HepG2 (cell line): ENCODE data around the gene TPST2. TPM values are rescaled to one million over a fixed set of nuclear protein-coding genes. Genes with fewer than 3 reads are reported as not detected.

Source experiments
- ATAC-seq: fragments of 200-7000 bp; cut with Tn5 transposase; 3 replicates; pipeline ENCODE4 v1.9.1; 2020; ENCODE audit warnings: mild to moderate bottlenecking, moderate library complexity
- BruUV-seq: library from RNA; stranded (reverse); fragments of 400-500 nt; replicated peaks from 2 replicates; lab custom pipeline; 2021; lab: Mats Ljungman, UMichigan
- CTCF ChIA-PET: fragments of 300-600 bp; formaldehyde crosslinking; extraction: SDS; loops from one replicate; lab custom pipeline; 2021; ENCODE audit warnings: low total read pairs, inconsistent platforms, low intra/inter-chr PET ratio; lab: Yijun Ruan, JAX
- POLR2A ChIA-PET: fragments of 350-600 bp; sonication (Branson Sonifier 250); formaldehyde crosslinking; loops from one replicate; lab custom pipeline; 2020; ENCODE audit warnings: antibody characterized with exemption, inconsistent platforms; lab: Yijun Ruan, JAX
- DNase-seq: peaks from one replicate; pipeline ENCODE4 v3.0.0-alpha.2; 2015; ENCODE audit warnings: low spot score
- FAIRE-seq: peaks from 3 replicates; lab custom pipeline; 2011; peaks lifted over from hg19 to GRCh38; lab: Jason Lieb, UNC
- H2AFZ ChIP-seq: one replicate; pipeline ENCODE4 v1.6.1; 2011; ENCODE audit warnings: low read length, inconsistent platforms
- H3K27ac ChIP-seq: fragments of 300-600 bp; 3 replicates; pipeline ENCODE4 v1.8.0; 2011; ENCODE audit warnings: mixed run types, mild to moderate bottlenecking, mixed read lengths, low read length, inconsistent platforms; ENCODE audit not compliant: insufficient read depth; ENCODE audit errors: extremely low read length
- H3K27me3 ChIP-seq, 2 experiments: fragments of 200-600 bp in 1 of 2; 2 replicates in 1 of 2; 3 replicates in 1 of 2; pipeline versions ENCODE4 v1.6.0 to v1.8.0; 2011; ENCODE audit warnings: low read length in 2 of 2, mild to moderate bottlenecking in 2 of 2, moderate library complexity in 2 of 2, inconsistent platforms in 1 of 2; ENCODE audit not compliant: insufficient read depth in 2 of 2, control insufficient read depth in 1 of 2
- H3K36me3 ChIP-seq, 2 experiments: fragments of 200-600 bp in 1 of 2; replicated peaks in 1 of 2; 2 replicates in 1 of 2; 3 replicates in 1 of 2; pipeline versions ENCODE4 v1.5.1 to v1.8.0; 2011; ENCODE audit warnings: low read length in 2 of 2, inconsistent platforms in 1 of 2; ENCODE audit not compliant: insufficient read depth in 2 of 2, control insufficient read depth in 1 of 2
- H3K4me1 ChIP-seq: 2 replicates; pipeline ENCODE4 v1.5.1; 2012; ENCODE audit warnings: low read length, inconsistent platforms; ENCODE audit not compliant: insufficient read depth
- H3K4me2 ChIP-seq: 2 replicates; pipeline ENCODE4 v1.6.0; 2011; ENCODE audit warnings: low read depth, low read length, inconsistent platforms
- H3K4me3 ChIP-seq, 3 experiments: fragments of 200-600 bp in 1 of 3; sonication (generic), shearing (Covaris generic) in 1 of 3; replicated peaks in 1 of 3; 2 replicates each; pipeline ENCODE4 v1.5.1; 2011 to 2016; ENCODE audit warnings: low read length in 3 of 3, inconsistent platforms in 2 of 3, low read depth in 2 of 3, mild to moderate bottlenecking in 2 of 3, control low read depth in 1 of 3, mixed read lengths in 1 of 3; ENCODE audit not compliant: insufficient read depth in 1 of 3
- H3K79me2 ChIP-seq: one replicate; pipeline ENCODE4 v1.6.1; 2011; ENCODE audit warnings: low read length, inconsistent platforms; ENCODE audit not compliant: insufficient read depth
- H3K9ac ChIP-seq: 2 replicates; pipeline ENCODE4 v1.6.0; 2011; ENCODE audit warnings: mild to moderate bottlenecking, low read depth, low read length, inconsistent platforms; ENCODE audit not compliant: insufficient read depth
- H3K9me3 ChIP-seq: 2 replicates; pipeline ENCODE4 v1.5.1; 2012; ENCODE audit warnings: mild to moderate bottlenecking, low read length
- H4K20me1 ChIP-seq: 2 replicates; pipeline ENCODE4 v1.6.0; 2011; ENCODE audit warnings: inconsistent platforms, mild to moderate bottlenecking, low read length, moderate library complexity; ENCODE audit not compliant: insufficient read depth
- BORCS8-MEF2B ChIP-seq: sonication (generic); formaldehyde crosslinking; IDR thresholded peaks from 2 replicates; pipeline ENCODE4 v1.8.0; 2022; ENCODE audit warnings: mild to moderate bottlenecking, missing genetic modification reagents
- CBFB ChIP-seq: sonication (generic); formaldehyde crosslinking; IDR thresholded peaks from 2 replicates; pipeline ENCODE4 v1.4.0; 2020; ENCODE audit warnings: missing genetic modification reagents
- ESRRA ChIP-seq: sonication (generic); formaldehyde crosslinking; IDR thresholded peaks from 2 replicates; pipeline ENCODE4 v1.5.1; 2020; ENCODE audit warnings: mild to moderate bottlenecking, low read depth, missing genetic modification reagents
- EZH2 ChIP-seq: conservative IDR thresholded peaks from 2 replicates; pipeline ENCODE4 v1.6.1; 2012; ENCODE audit warnings: mild to moderate bottlenecking, low read depth, low read length, moderate library complexity
- MAFF ChIP-seq: IDR thresholded peaks from 2 replicates; pipeline ENCODE4 v1.6.1; 2011; ENCODE audit warnings: low read depth, low read length, improper control_type of control experiment
- TBP ChIP-seq: sonication (generic); formaldehyde crosslinking; IDR thresholded peaks from 2 replicates; pipeline ENCODE4 v1.5.0; 2020; ENCODE audit warnings: missing genetic modification reagents
- ZBTB8A ChIP-seq: sonication (generic); formaldehyde crosslinking; IDR thresholded peaks from 2 replicates; pipeline ENCODE4 v1.4.0; 2020; ENCODE audit warnings: mild to moderate bottlenecking, low read depth, missing genetic modification reagents, borderline replicate concordance
- ZNF205 ChIP-seq: IDR thresholded peaks from 2 replicates; pipeline ENCODE4 v1.6.1; 2018; ENCODE audit warnings: missing biosample characterization, missing genetic modification reagents
- ZSCAN25 ChIP-seq: sonication (generic); formaldehyde crosslinking; IDR thresholded peaks from 2 replicates; pipeline ENCODE4 v1.8.0; 2022; ENCODE audit warnings: mild to moderate bottlenecking, missing genetic modification reagents
- WGBS: methylation state at CpG from one replicate; pipeline ENCODE4 v1.1.6; 2017; ENCODE audit warnings: low lambda C conversion rate; 5-methylcytosine and 5-hydroxymethylcytosine counted together
- in situ Hi-C: cut with HindIII; loops from 2 replicates; pipeline ENCODE4 v1.10.0; 2017; ENCODE audit warnings: low pct_unique_long_range_greater_than_20kb; ENCODE audit not compliant: extremely low pct_ligation_motif_present
- intact Hi-C: fragments of 100-400 bp; cut with micrococcal nuclease; formaldehyde crosslinking; loops from one replicate; pipeline ENCODE4 v1.10.0; 2022; ENCODE audit not compliant: unreplicated experiment
- polyA plus RNA-seq, 8 experiments: library from polyadenylated mRNA; depleted of rRNA in 3 of 8; stranded (reverse) in 7 of 8; unstranded in 1 of 8; fragments of >200 nt; fragmentation: Illumina TruSeq in 4 of 8; extraction: Trizol in 4 of 8; gene quantifications; 2 replicates each; pipeline versions ENCODE4 v1.2.1 to v1.2.3, GENCODE V29; 2011 to 2016; ENCODE audit warnings: low read depth in 4 of 8, missing spikeins in 1 of 8, mixed read lengths in 1 of 8; ENCODE audit not compliant: insufficient read depth in 1 of 8
- total RNA-seq, 5 experiments: library from RNA; depleted of rRNA; stranded (reverse); fragments of >200 nt; fragmentation: Illumina TruSeq; extraction: Trizol; gene quantifications; 2 replicates each; pipeline ENCODE4 v1.2.3, GENCODE V29; 2016; ENCODE audit warnings: low read depth in 1 of 5
- TF ChIP-seq, protein P1 (sequence below), 2 experiments: fragments of 450-650 bp in 1 of 2; sonication (generic) in 1 of 2; formaldehyde crosslinking in 1 of 2; IDR thresholded peaks; 2 replicates each; pipeline versions ENCODE4 v1.6.1 to v1.8.0; 2016 to 2022; ENCODE audit warnings: antibody characterized with exemption in 1 of 2, mild to moderate bottlenecking in 1 of 2, missing genetic modification reagents in 1 of 2
- TF ChIP-seq, protein P2 (sequence below): IDR thresholded peaks from 2 replicates; pipeline ENCODE4 v1.4.0; 2020; ENCODE audit warnings: mild to moderate bottlenecking, missing genetic modification reagents

The TPST2 gene
- total and polyA plus RNA-seq, 2 of the 13 experiments (the other 11 are each of a cell fraction or from before 2014, with no cell fraction given) = 15.2 to 23.8 TPM

DNA sequence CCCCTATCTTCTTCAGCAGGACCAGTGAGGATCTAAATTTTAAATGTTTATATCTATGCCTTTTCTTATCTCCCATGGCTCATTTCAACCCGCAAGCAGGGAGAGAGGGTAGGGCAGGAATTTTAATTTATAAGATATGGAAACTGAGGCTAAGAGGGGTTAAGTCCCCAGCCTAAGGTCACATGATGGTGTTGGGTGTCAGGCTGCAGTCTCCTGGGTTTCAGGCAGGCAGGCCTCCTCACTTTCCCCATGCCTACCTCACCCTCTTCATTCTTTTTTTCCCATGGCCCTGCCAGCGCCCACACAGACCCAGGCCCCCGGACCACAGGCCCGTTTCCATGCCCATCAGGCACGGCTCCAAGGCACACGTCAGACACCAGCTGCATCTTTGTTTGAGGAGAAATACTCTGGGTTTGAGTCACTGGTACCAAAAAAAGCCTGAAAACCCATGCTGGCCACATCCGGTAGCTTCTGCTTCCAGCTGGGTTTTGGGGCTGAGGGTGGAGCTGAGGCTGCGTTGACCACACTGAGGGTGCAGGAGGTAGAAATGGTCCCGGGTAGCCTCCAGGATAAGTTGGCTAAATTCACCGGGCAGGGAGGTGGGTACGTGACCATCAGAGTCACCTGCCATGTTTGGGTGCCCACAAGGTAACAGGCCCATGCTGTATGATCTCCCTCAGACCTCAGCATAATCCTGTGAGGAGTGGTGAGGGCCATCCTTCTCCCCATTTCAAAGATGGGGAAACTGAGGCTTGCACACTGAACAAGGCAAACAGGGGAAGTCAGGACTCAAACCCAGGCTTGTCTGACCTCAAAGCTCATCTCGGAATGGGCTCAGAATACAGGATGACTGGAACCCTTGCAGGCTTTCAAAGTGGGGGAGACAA is 20.4 kb upstream of the TPST2 start:
- no peak overlapping the region for H3K27ac ChIP-seq
- H3K36me3 ChIP-seq = no peaks in the 10 kb centered on the region
- ATAC-seq (no peak), FAIRE-seq (no peak), DNase-seq (no peak)
- intact Hi-C loops (no loop called here), in situ Hi-C loops (no loop called here)
- POLR2A ChIA-PET = no interaction called here
- no peaks in the 10 kb centered on the region for H3K79me2 ChIP-seq
- H3K9ac ChIP-seq = no peak overlapping the region
- 11% methylated on average over 9 of the region's 12 CpGs for WGBS
- H3K4me3 ChIP-seq = no peak overlapping the region
- peaks cover 0 to 8% of the 10 kb centered on the region in 2 experiments; a peak in 2 of 5 replicates for H3K27me3 ChIP-seq
- no peak overlapping the region for H3K4me2 ChIP-seq
- no peaks in the 10 kb centered on the region for H3K4me1 ChIP-seq
- no peaks in the 10 kb centered on the region for H4K20me1 ChIP-seq
- CTCF ChIA-PET = no interaction called here
- no peaks in the 10 kb centered on the region for H3K9me3 ChIP-seq
- no peak overlapping the region for H2AFZ ChIP-seq
- BruUV-seq = no TSS peak
- TF ChIP-seq ESRRA (CRISPR knock-in tag) (no peak), EZH2 (no peak), ZBTB8A (CRISPR knock-in tag) (no peak), ZSCAN25 (no peak), MAFF (no peak), BORCS8-MEF2B (no peak), ZNF205 (no peak), TBP (no peak), CBFB (no peak)
- TF ChIP-seq, protein P1, sequence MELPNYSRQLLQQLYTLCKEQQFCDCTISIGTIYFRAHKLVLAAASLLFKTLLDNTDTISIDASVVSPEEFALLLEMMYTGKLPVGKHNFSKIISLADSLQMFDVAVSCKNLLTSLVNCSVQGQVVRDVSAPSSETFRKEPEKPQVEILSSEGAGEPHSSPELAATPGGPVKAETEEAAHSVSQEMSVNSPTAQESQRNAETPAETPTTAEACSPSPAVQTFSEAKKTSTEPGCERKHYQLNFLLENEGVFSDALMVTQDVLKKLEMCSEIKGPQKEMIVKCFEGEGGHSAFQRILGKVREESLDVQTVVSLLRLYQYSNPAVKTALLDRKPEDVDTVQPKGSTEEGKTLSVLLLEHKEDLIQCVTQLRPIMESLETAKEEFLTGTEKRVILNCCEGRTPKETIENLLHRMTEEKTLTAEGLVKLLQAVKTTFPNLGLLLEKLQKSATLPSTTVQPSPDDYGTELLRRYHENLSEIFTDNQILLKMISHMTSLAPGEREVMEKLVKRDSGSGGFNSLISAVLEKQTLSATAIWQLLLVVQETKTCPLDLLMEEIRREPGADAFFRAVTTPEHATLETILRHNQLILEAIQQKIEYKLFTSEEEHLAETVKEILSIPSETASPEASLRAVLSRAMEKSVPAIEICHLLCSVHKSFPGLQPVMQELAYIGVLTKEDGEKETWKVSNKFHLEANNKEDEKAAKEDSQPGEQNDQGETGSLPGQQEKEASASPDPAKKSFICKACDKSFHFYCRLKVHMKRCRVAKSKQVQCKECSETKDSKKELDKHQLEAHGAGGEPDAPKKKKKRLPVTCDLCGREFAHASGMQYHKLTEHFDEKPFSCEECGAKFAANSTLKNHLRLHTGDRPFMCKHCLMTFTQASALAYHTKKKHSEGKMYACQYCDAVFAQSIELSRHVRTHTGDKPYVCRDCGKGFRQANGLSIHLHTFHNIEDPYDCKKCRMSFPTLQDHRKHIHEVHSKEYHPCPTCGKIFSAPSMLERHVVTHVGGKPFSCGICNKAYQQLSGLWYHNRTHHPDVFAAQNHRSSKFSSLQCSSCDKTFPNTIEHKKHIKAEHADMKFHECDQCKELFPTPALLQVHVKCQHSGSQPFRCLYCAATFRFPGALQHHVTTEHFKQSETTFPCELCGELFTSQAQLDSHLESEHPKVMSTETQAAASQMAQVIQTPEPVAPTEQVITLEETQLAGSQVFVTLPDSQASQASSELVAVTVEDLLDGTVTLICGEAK (IDR thresholded peaks at IDR 0.05) = no peak
- TF ChIP-seq, protein P1 (CRISPR knock-in tag; IDR thresholded peaks at IDR 0.05) = no peak
- TF ChIP-seq, protein P2, sequence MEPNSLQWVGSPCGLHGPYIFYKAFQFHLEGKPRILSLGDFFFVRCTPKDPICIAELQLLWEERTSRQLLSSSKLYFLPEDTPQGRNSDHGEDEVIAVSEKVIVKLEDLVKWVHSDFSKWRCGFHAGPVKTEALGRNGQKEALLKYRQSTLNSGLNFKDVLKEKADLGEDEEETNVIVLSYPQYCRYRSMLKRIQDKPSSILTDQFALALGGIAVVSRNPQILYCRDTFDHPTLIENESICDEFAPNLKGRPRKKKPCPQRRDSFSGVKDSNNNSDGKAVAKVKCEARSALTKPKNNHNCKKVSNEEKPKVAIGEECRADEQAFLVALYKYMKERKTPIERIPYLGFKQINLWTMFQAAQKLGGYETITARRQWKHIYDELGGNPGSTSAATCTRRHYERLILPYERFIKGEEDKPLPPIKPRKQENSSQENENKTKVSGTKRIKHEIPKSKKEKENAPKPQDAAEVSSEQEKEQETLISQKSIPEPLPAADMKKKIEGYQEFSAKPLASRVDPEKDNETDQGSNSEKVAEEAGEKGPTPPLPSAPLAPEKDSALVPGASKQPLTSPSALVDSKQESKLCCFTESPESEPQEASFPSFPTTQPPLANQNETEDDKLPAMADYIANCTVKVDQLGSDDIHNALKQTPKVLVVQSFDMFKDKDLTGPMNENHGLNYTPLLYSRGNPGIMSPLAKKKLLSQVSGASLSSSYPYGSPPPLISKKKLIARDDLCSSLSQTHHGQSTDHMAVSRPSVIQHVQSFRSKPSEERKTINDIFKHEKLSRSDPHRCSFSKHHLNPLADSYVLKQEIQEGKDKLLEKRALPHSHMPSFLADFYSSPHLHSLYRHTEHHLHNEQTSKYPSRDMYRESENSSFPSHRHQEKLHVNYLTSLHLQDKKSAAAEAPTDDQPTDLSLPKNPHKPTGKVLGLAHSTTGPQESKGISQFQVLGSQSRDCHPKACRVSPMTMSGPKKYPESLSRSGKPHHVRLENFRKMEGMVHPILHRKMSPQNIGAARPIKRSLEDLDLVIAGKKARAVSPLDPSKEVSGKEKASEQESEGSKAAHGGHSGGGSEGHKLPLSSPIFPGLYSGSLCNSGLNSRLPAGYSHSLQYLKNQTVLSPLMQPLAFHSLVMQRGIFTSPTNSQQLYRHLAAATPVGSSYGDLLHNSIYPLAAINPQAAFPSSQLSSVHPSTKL (CRISPR knock-in tag) = no peak
